NCI-H1930 (cell line): ENCODE data around the gene ABHD17C.
A peak's percentile ranks its signal among the peaks of the same experiment; 100 is the strongest.

ENCODE experiments used
- DNase-seq, 2 experiments: peaks; one replicate each; lab custom pipeline; 2025; lab: John Stamatoyannopoulos, UW

ABHD17C gene

GRCh38 chr15:80689716-80690115, 5.4 kb upstream of the ABHD17C start:
- DNase-seq, result no peak

GRCh38 chr15:80691575-80691974, 3.5 kb upstream of the ABHD17C start:
- no peak for DNase-seq

- DNase-seq, result no peak
Measured at GRCh38 chr15:80693682-80694610, 1.2 kb upstream of the ABHD17C start.

- DNase-seq, result peak in 1 of 2 experiments; percentile 1
Measured at GRCh38 chr15:80694611-80695098, 455 bp upstream of the ABHD17C start.

- DNase-seq, result no peak
Measured at GRCh38 chr15:80695911-80696661, 976 bp downstream of the ABHD17C start.

- DNase-seq, result no peak
Measured at GRCh38 chr15:80697075-80697685, 2.1 kb downstream of the ABHD17C start.

GRCh38 chr15:80698676-80699075, 3.6 kb downstream of the ABHD17C start:
- no peak for DNase-seq

- DNase-seq, result no peak
Measured at GRCh38 chr15:80699981-80700380, 4.9 kb downstream of the ABHD17C start.

- no peak for DNase-seq
Measured at GRCh38 chr15:80701676-80702311, 6.7 kb downstream of the ABHD17C start.

GRCh38 chr15:80703081-80703480, 8.0 kb downstream of the ABHD17C start:
- no peak for DNase-seq

GRCh38 chr15:80703965-80704364, 8.9 kb downstream of the ABHD17C start:
- DNase-seq, result no peak

- DNase-seq, result no peak
Measured at GRCh38 chr15:80706161-80706560, 11.1 kb downstream of the ABHD17C start.

GRCh38 chr15:80709542-80709941, 14.4 kb downstream of the ABHD17C start:
- no peak for DNase-seq

- DNase-seq, result no peak
Measured at GRCh38 chr15:80710635-80711554, 15.8 kb downstream of the ABHD17C start.

- no peak for DNase-seq
Measured at GRCh38 chr15:80711886-80712285, 16.8 kb downstream of the ABHD17C start.

GRCh38 chr15:80712956-80713355, 17.8 kb downstream of the ABHD17C start:
- no peak for DNase-seq

GRCh38 chr15:80721476-80721875, 26.4 kb downstream of the ABHD17C start:
- DNase-seq, result no peak

GRCh38 chr15:80722811-80723210, 27.7 kb downstream of the ABHD17C start:
- DNase-seq, result no peak

- no peak for DNase-seq
Measured at GRCh38 chr15:80727196-80727595, 32.1 kb downstream of the ABHD17C start.

GRCh38 chr15:80727596-80727995, 32.5 kb downstream of the ABHD17C start:
- no peak for DNase-seq

- no peak for DNase-seq
Measured at GRCh38 chr15:80730387-80730786, 35.3 kb downstream of the ABHD17C start.
